Testis (tissue), 3 donors: ENCODE measurements around the gene HECA. TPM values are rescaled to one million over a fixed set of nuclear protein-coding genes. Genes with fewer than 3 reads are reported as not detected.

Experiments
- DNase-seq: peaks from one replicate; pipeline ENCODE4 v3.0.0-alpha.2; 2019
- H3K27ac ChIP-seq, 2 donors: fragments of 200-600 bp; sonication (generic); one replicate each; pipeline ENCODE4 v1.5.1; 2019
- H3K27me3 ChIP-seq: fragments of 200-600 bp; sonication (generic); one replicate; pipeline ENCODE4 v1.5.1; 2019
- H3K36me3 ChIP-seq: fragments of 200-600 bp; sonication (generic); one replicate; pipeline ENCODE4 v1.5.1; 2017; ENCODE audit warnings: low read depth; ENCODE audit errors: missing control alignments
- H3K4me1 ChIP-seq: fragments of 200-600 bp; sonication (generic); one replicate; pipeline ENCODE4 v1.5.1; 2019
- H3K4me3 ChIP-seq, 2 donors: fragments of 200-600 bp; sonication (generic); one replicate each; pipeline ENCODE4 v1.5.1; 2017 to 2019
- H3K9me3 ChIP-seq: fragments of 200-600 bp; sonication (generic); one replicate; pipeline ENCODE4 v1.5.1; 2017
- CTCF ChIP-seq, 3 experiments: fragments of 450-650 bp in 2 of 3; fragments of 200-600 bp in 1 of 3; sonication (generic) in 1 of 3; IDR thresholded peaks; one replicate each; pipeline ENCODE4 v1.5.1; 2016 to 2019; ENCODE audit warnings: antibody characterized with exemption in 3 of 3, mild to moderate bottlenecking in 2 of 3, moderate library complexity in 1 of 3
- POLR2A ChIP-seq: fragments of 450-650 bp; IDR thresholded peaks from one replicate; pipeline ENCODE4 v1.6.1; 2017; ENCODE audit warnings: antibody characterized with exemption, mild to moderate bottlenecking, moderate library complexity
- WGBS, 2 donors: methylation state at CpG; one replicate each; pipeline ENCODE4 v1.1.5; 2018; 5-methylcytosine and 5-hydroxymethylcytosine counted together
- intact Hi-C: fragments of 100-400 bp; cut with DNase I; formaldehyde crosslinking; loops from one replicate; pipeline ENCODE4 v1.15.1; 2023; ENCODE audit warnings: low total_unique reads
- polyA plus RNA-seq: library from polyadenylated mRNA; stranded (reverse); fragments of 350-450 nt; fragmentation: Illumina TruSeq; extraction: RNeasy Lipid Tissue Mini Kit (QIAGEN cat#74804); gene quantifications from one replicate; pipeline ENCODE4 v1.2.3, GENCODE V29; 2014; ENCODE audit warnings: low read depth, low replicate concordance; ENCODE audit not compliant: insufficient read depth
- total RNA-seq, 2 donors: library from RNA; depleted of rRNA; stranded (reverse); fragments of >200 nt; gene quantifications; one replicate each; pipeline ENCODE4 v1.2.3, GENCODE V29; 2016

The HECA gene
- total and polyA plus RNA-seq, 3 donors from 2014 or later, result 19.1 to 47.4 (median 40.2) TPM

DNA sequence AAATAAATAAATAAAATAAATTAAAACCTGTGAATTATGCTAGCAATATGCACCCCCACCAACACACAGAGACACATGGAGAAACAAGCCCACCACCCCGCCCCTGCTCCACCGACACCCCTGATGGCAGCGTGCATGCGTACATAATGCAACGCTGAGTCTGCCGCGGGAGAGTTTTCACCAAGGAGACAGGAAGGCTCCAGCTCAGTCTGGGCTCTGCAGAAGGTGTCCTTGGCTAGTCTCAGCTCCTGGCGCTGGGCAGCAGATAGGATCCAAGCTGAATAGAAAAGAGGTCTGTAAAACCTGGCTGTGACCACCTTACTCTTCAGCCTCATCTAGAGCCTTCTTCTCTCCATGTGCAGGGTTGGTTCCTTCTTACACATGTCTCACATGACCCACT is 26.5 kb upstream of the HECA start:
- H3K9me3 ChIP-seq, result no peaks in the 10 kb centered on the region
- TF ChIP-seq POLR2A (no peak), CTCF (IDR thresholded peaks at IDR 0.05) (no peak)
- H3K27me3 ChIP-seq, result no peaks in the 10 kb centered on the region
- no peaks in the 10 kb centered on the region for H3K4me1 ChIP-seq
- H3K4me3 ChIP-seq, result no peak overlapping the region
- H3K27ac ChIP-seq, result no peak overlapping the region
- H3K36me3 ChIP-seq, result no peaks in the 10 kb centered on the region
- intact Hi-C loops, result no loop called here
- DNase-seq, result peak; percentile 70
- 76 to 77% methylated on average over 8 of the region's 8 CpGs for WGBS, 2 donors

DNA sequence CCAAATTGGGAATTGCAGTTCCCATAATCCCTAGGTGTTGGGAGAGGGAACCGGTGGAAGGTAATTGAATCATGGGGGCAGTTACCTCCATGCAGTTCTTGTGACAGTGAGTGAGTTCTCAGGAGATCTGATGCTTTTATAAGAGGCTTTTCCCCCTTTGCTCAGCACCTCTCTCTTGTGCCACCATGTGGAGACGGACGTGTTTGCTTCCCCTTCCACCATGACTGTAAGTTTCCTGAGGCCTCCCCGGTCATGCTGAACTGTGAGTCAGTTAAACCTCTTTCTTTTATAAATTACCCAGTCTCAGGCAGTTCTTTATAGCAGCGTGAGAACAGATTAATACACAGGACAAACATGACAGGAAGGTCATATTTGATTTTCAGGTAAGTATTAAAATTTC is 25.3 kb upstream of the HECA start:
- intact Hi-C loops, result no loop called here
- H3K27me3 ChIP-seq, result no peaks in the 10 kb centered on the region
- H3K36me3 ChIP-seq, result no peaks in the 10 kb centered on the region
- no peaks in the 10 kb centered on the region for H3K9me3 ChIP-seq
- no peak overlapping the region for H3K27ac ChIP-seq
- DNase-seq, result peak; percentile 25
- no peak overlapping the region for H3K4me3 ChIP-seq
- 79 to 86% methylated on average over 5 of the region's 5 CpGs for WGBS, 2 donors
- TF ChIP-seq POLR2A (no peak), CTCF (IDR thresholded peaks at IDR 0.05) (no peak)
- H3K4me1 ChIP-seq, result no peaks in the 10 kb centered on the region

DNA sequence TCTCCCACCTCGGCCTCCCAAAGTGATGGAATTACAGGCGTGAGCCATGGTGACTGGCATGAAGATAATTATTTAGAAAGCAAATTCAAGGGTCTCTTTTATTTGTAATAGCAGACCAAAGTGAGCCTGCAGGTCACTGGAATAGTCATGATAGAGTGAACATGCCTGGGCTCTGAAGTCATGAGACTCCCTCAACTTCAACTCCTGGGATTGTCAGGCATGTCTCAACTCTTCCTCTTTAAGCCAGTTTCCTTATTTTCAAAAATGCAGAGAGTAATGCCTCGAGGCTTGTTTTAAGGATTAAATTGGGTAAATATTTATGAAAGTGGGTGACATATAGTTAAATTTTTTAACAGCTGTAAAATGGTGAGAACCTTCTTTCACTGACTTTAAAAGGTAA is 22.7 kb upstream of the HECA start:
- no peak for DNase-seq
- WGBS, 2 donors, result 89 to 94% methylated on average over 3 of the region's 3 CpGs
- H3K9me3 ChIP-seq, result no peaks in the 10 kb centered on the region
- intact Hi-C loops, result no loop called here
- H3K4me1 ChIP-seq, result no peaks in the 10 kb centered on the region
- no peak overlapping the region for H3K27ac ChIP-seq
- H3K27me3 ChIP-seq, result no peaks in the 10 kb centered on the region
- no peak overlapping the region for H3K4me3 ChIP-seq
- TF ChIP-seq CTCF (IDR thresholded peaks at IDR 0.05), result no peak
- TF ChIP-seq POLR2A, result no peak
- no peaks in the 10 kb centered on the region for H3K36me3 ChIP-seq

GRCh38 chr6:139112561-139112960 is 22.3 kb upstream of the HECA start:
- intact Hi-C loops, result no loop called here
- Histone ChIP-seq H3K27me3 (no peaks in the 10 kb centered on the region), H3K27ac (no peak overlapping the region), H3K4me1 (no peaks in the 10 kb centered on the region), H3K36me3 (no peaks in the 10 kb centered on the region), H3K4me3 (no peak overlapping the region), H3K9me3 (no peaks in the 10 kb centered on the region)
- no peak for DNase-seq
- 89 to 93% methylated on average over 7 of the region's 7 CpGs for WGBS, 2 donors
- no peak for TF ChIP-seq POLR2A

DNA sequence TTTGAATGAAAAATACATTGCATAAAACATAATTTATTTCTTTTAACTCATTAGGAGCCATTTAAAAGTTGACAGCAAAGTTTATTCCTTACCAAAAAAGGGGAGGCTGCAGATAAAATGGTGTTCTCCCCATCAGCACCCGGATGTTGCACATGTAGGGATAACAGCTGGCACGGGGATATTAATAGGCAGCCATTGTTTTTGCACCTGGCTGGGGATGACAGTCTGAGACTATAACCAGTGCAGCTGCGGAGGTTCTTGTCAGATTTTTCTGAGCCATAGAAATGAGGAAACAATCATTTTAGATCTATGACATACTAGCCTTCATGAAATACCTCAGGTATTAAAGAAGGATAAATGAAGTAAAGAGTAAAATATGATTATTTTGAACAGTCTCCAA is 20.1 kb upstream of the HECA start:
- WGBS, 2 donors, result 69 to 86% methylated on average over 3 of the region's 3 CpGs
- intact Hi-C loops, result no loop called here
- no peaks in the 10 kb centered on the region for H3K9me3 ChIP-seq
- H3K4me3 ChIP-seq, result no peak overlapping the region
- H3K27ac ChIP-seq, result no peak overlapping the region
- no peaks in the 10 kb centered on the region for H3K4me1 ChIP-seq
- no peaks in the 10 kb centered on the region for H3K27me3 ChIP-seq
- no peak for TF ChIP-seq CTCF (IDR thresholded peaks at IDR 0.05)
- TF ChIP-seq POLR2A, result no peak
- DNase-seq, result no peak
- no peaks in the 10 kb centered on the region for H3K36me3 ChIP-seq
